OCI-LY1 (cell line): ENCODE data around the gene CD19.

Experiments used
- H2AFZ ChIP-seq: fragments of 200-600 bp; sonication (generic), shearing (Covaris generic); 2 replicates; pipeline ENCODE4 v1.6.0; 2014; ENCODE audit warnings: antibody characterized with exemption, mild to moderate bottlenecking, low read length
- H3F3A ChIP-seq: fragments of 200-600 bp; sonication (generic), shearing (Covaris generic); 2 replicates; pipeline ENCODE4 v1.6.0; 2014; ENCODE audit warnings: mild to moderate bottlenecking, antibody characterized with exemption, low read length, moderate library complexity; ENCODE audit not compliant: insufficient read depth
- H3K27ac ChIP-seq: fragments of 200-600 bp; sonication (generic); 2 replicates; pipeline ENCODE4 v1.5.1; 2014; ENCODE audit warnings: low read length, mixed run types, mild to moderate bottlenecking, low read depth; ENCODE audit not compliant: poor library complexity, severe bottlenecking
- H3K27me3 ChIP-seq: fragments of 200-600 bp; sonication (generic); 2 replicates; pipeline ENCODE4 v1.6.0; 2014; ENCODE audit warnings: antibody characterized with exemption, mild to moderate bottlenecking, low read length, moderate library complexity; ENCODE audit not compliant: insufficient read depth
- H3K36me3 ChIP-seq: fragments of 200-600 bp; sonication (generic); 2 replicates; pipeline ENCODE4 v1.6.1; 2014; ENCODE audit warnings: mild to moderate bottlenecking, antibody characterized with exemption, low read length, moderate library complexity, mixed read lengths; ENCODE audit not compliant: insufficient read depth
- H3K4me1 ChIP-seq: fragments of 200-600 bp; sonication (generic); 2 replicates; pipeline ENCODE4 v1.5.1; 2014; ENCODE audit warnings: mild to moderate bottlenecking, low read length, moderate library complexity; ENCODE audit not compliant: insufficient read depth, severe bottlenecking
- H3K4me2 ChIP-seq: fragments of 200-600 bp; sonication (generic), shearing (Covaris generic); 2 replicates; pipeline ENCODE4 v1.6.1; 2014; ENCODE audit warnings: low read length
- H3K4me3 ChIP-seq: fragments of 200-600 bp; sonication (generic); 2 replicates; pipeline ENCODE4 v1.5.1; 2014; ENCODE audit warnings: low read length, low read depth, mild to moderate bottlenecking, mixed read lengths; ENCODE audit not compliant: poor library complexity, severe bottlenecking
- H3K79me2 ChIP-seq: fragments of 200-600 bp; shearing (Covaris generic); 2 replicates; pipeline ENCODE4 v1.6.1; 2016; ENCODE audit warnings: mixed run types, low read length, mixed read lengths; ENCODE audit not compliant: insufficient read depth
- H3K9ac ChIP-seq: fragments of 200-600 bp; sonication (generic), shearing (Covaris generic); 2 replicates; pipeline ENCODE4 v1.6.1; 2014; ENCODE audit warnings: mild to moderate bottlenecking, low read length, mixed read lengths
- H3K9me2 ChIP-seq: fragments of 200-600 bp; sonication (generic), shearing (Covaris generic); 2 replicates; pipeline ENCODE4 v1.6.1; 2014; ENCODE audit warnings: low read depth, mild to moderate bottlenecking, low read length, mixed read lengths
- H3K9me3 ChIP-seq: fragments of 200-600 bp; shearing (Covaris generic); 2 replicates; pipeline ENCODE4 v1.6.1; 2014; ENCODE audit warnings: low read length, mixed read lengths
- H4K20me1 ChIP-seq: fragments of 200-600 bp; sonication (generic), shearing (Covaris generic); 2 replicates; pipeline ENCODE4 v1.6.0; 2016; ENCODE audit warnings: mild to moderate bottlenecking, low read length; ENCODE audit not compliant: insufficient read depth
- EZH2 ChIP-seq: fragments of 200-600 bp; sonication (generic), shearing (Covaris generic); IDR thresholded peaks from 2 replicates; pipeline ENCODE4 v1.8.0; 2017; ENCODE audit warnings: borderline replicate concordance, mixed run types, mild to moderate bottlenecking, antibody characterized with exemption, low read length, moderate library complexity, mixed read lengths
- TF ChIP-seq, protein P1 (sequence below): fragments of 200-600 bp; sonication (generic), shearing (Covaris generic); IDR thresholded peaks from 2 replicates; pipeline ENCODE4 v1.5.1; 2017; ENCODE audit warnings: mild to moderate bottlenecking, antibody characterized with exemption, low read length, moderate library complexity, mixed read lengths

Gene CD19

DNA sequence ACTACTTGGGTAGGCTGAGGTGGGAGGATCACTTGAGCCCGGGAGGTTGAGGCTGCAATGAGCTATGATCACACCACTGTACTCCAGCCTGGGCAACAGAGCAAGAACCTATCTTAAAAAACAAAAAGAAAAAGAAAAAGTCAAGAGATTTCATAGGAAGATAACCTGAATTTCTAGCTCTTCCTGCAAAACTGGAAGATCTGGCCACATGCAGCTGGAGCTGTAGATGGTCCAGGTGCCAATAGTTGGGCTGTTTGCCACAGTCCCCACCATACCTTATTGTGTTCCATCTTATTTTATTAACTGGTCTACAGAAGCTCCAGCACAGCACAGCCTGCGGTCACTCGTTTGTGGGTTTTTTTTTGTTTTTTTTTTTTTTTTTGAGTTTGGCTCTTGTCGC is 38.5 kb upstream of the CD19 start:
- H3K9me2 ChIP-seq, result no peaks in the 10 kb centered on the region
- H3K36me3 ChIP-seq, result 0 out of 2 replicates have a peak, but pooled peaks cover 4% of the 10 kb centered on the region
- H3K4me1 ChIP-seq, result no peaks in the 10 kb centered on the region
- H3K4me2 ChIP-seq, result no peak overlapping the region
- H3K9ac ChIP-seq, result no peak overlapping the region
- H3K27me3 ChIP-seq, result no peaks in the 10 kb centered on the region
- TF ChIP-seq EZH2, result no peak
- TF ChIP-seq, protein P1, sequence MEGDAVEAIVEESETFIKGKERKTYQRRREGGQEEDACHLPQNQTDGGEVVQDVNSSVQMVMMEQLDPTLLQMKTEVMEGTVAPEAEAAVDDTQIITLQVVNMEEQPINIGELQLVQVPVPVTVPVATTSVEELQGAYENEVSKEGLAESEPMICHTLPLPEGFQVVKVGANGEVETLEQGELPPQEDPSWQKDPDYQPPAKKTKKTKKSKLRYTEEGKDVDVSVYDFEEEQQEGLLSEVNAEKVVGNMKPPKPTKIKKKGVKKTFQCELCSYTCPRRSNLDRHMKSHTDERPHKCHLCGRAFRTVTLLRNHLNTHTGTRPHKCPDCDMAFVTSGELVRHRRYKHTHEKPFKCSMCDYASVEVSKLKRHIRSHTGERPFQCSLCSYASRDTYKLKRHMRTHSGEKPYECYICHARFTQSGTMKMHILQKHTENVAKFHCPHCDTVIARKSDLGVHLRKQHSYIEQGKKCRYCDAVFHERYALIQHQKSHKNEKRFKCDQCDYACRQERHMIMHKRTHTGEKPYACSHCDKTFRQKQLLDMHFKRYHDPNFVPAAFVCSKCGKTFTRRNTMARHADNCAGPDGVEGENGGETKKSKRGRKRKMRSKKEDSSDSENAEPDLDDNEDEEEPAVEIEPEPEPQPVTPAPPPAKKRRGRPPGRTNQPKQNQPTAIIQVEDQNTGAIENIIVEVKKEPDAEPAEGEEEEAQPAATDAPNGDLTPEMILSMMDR, result no peak
- no peak overlapping the region for H2AFZ ChIP-seq
- H3K27ac ChIP-seq, result no peak overlapping the region
- H3K4me3 ChIP-seq, result no peak overlapping the region
- H3F3A ChIP-seq, result no peaks in the 10 kb centered on the region
- no peaks in the 10 kb centered on the region for H3K79me2 ChIP-seq
- no peaks in the 10 kb centered on the region for H4K20me1 ChIP-seq
- H3K9me3 ChIP-seq, result no peaks in the 10 kb centered on the region

DNA sequence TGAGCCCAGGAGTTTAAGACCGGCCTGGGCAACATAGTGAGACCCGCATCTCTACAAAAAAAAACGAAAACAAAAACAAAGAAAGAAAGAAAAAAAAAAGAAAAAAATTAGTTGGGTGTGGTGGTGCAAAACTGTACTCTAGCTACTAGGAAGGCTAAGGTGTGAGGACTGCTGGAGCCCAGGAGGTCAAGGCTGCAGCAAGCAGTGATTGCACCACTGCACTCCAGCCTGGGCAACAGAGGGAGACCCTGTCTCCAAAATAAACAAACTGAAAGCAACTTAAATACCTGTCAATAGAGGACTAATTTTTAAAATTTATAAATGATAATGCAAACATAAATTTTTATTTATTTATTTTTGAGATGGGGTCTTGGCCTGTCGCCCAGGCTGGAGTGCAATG is 36.2 kb upstream of the CD19 start:
- H3K9me2 ChIP-seq, result no peaks in the 10 kb centered on the region
- TF ChIP-seq, protein P1, result no peak
- no peak for TF ChIP-seq EZH2
- H3K4me2 ChIP-seq, result no peak overlapping the region
- H2AFZ ChIP-seq, result no peak overlapping the region
- no peaks in the 10 kb centered on the region for H3F3A ChIP-seq
- no peak overlapping the region for H3K9ac ChIP-seq
- H3K27ac ChIP-seq, result no peak overlapping the region
- no peaks in the 10 kb centered on the region for H3K27me3 ChIP-seq
- no peaks in the 10 kb centered on the region for H3K4me1 ChIP-seq
- no peaks in the 10 kb centered on the region for H3K9me3 ChIP-seq
- H3K79me2 ChIP-seq, result no peaks in the 10 kb centered on the region
- H4K20me1 ChIP-seq, result no peaks in the 10 kb centered on the region
- 0 out of 2 replicates have a peak, but pooled peaks cover 5% of the 10 kb centered on the region for H3K36me3 ChIP-seq
- no peak overlapping the region for H3K4me3 ChIP-seq

DNA sequence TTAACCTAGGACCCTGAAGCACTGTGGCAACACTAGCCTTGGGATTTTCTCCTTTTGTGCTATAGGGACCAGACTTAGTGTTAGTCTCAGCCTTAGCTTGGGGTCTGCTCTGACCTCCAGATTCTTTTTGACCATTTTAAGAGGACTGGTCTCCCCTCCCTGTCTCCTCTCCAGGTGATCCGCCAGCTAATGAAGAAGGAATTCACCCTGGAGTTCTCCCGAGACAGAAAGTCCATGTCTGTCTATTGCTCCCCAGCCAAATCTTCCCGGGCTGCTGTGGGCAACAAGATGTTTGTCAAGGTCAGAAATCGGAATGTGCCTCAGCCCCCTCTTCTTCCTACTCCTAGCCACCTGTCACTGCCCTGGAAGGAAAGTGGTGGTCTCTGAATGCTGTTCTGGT is 33.9 kb upstream of the CD19 start:
- Histone ChIP-seq H3K27me3 (no peaks in the 10 kb centered on the region), H3K9me2 (no peaks in the 10 kb centered on the region), H3K4me3 (no peak overlapping the region), H3K9ac (no peak overlapping the region), H3K27ac (no peak overlapping the region), H3K4me1 (no peaks in the 10 kb centered on the region), H3K4me2 (no peak overlapping the region), H3K36me3 (0 out of 2 replicates have a peak, but pooled peaks cover 5% of the 10 kb centered on the region), H3K79me2 (no peaks in the 10 kb centered on the region), H3F3A (no peaks in the 10 kb centered on the region), H3K9me3 (no peaks in the 10 kb centered on the region), H2AFZ (no peak overlapping the region), H4K20me1 (no peaks in the 10 kb centered on the region)
- no peak for TF ChIP-seq EZH2
- TF ChIP-seq, protein P1, result no peak
